VCaP (cell line): ENCODE measurements around the gene NGF.
A peak's percentile ranks its signal among the peaks of the same experiment; 100 is the strongest.

Experiments used
- H3K27ac ChIP-seq: fragments of 450-650 bp; 2 replicates; pipeline ENCODE4 v1.5.1; 2017
- CTCF ChIP-seq: fragments of 450-650 bp; conservative IDR thresholded peaks from 2 replicates; pipeline ENCODE4 v1.5.1; 2017; ENCODE audit warnings: mild to moderate bottlenecking, moderate library complexity

NGF gene

DNA sequence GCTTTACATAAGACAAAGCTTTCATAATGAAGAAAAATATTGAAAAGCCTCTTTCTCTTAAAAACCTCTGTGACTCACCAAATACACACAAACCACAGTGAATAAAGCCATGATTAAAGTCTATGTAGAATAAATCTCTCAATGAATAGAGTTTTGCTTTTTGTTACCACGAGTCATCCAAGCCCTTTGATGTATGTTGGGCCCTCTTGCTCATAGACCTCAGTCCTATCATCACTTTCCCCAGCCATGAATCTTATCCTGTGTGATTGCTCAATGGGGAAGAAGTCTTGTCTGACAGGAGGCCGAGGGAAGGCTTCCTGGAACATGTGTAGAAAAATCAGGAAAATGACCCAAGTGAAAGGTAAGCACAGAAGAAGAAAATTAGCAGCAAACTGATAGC is 60.8 kb downstream of the NGF start:
- TF ChIP-seq CTCF: no peak
- H3K27ac ChIP-seq: peak overlapping the region; percentile 28; the same call in 1 of the 2 replicates

GRCh38 chr1:115275216-115275615 is 62.8 kb downstream of the NGF start:
- no peak overlapping the region for H3K27ac ChIP-seq
- TF ChIP-seq CTCF: peak; percentile 61

GRCh38 chr1:115274467-115274866 is 63.6 kb downstream of the NGF start:
- H3K27ac ChIP-seq: no peak overlapping the region
- TF ChIP-seq CTCF: no peak

DNA sequence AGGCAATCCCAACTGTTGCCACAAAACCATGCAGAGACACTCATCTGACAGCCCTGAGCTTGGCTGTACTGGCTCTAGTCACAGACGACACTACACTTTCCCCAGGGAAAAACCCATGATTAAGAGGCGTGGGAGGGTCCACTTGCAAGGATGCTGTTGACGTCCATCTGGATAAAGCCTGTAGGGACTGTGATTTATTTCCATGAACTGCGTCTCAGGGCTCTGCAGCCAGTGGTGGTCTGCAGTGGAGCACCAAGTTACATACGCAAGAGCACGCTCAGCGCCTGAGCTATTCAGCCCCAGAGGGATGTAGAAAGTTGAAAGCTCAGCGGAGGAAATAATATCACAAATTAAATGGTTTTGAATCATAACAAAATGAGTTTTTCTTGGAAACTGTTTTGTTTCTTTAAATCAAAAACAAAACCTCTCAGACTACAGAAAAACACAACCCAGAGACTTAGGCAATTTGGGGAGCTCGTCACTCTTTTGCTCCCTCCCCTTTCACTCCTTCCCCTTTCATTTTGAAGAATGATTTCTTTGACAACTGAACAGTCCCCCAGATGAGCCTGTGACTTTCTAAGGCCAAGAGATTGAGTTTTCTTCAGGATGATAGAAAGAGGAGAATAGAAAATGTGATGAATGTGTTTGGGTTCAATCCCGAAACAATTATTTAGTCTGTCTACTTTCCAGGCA is 71.2 kb downstream of the NGF start:
- no peak overlapping the region for H3K27ac ChIP-seq
- TF ChIP-seq CTCF: no peak

DNA sequence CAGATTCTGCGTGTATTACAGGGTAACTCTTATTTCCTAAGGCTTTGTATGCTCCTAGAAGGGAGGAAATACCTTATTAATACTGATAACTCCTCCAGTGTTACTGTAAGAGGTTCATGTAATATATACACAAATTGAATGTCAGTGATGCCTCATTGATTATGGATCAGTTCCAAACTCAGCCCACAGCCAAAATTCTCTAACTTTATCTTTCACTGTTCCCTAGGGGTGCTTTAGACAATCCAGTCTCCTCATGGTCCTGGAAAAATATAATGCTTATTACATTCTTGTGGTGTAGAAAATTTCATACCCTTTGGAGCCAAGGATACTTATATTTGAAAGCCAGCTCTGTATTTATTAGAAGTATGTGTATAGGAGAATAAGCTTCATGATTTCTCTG is 73.0 kb downstream of the NGF start:
- no peak for TF ChIP-seq CTCF
- no peak overlapping the region for H3K27ac ChIP-seq

- no peak for TF ChIP-seq CTCF
- no peak overlapping the region for H3K27ac ChIP-seq
Measured at GRCh38 chr1:115262886-115263285, 75.2 kb downstream of the NGF start.

DNA sequence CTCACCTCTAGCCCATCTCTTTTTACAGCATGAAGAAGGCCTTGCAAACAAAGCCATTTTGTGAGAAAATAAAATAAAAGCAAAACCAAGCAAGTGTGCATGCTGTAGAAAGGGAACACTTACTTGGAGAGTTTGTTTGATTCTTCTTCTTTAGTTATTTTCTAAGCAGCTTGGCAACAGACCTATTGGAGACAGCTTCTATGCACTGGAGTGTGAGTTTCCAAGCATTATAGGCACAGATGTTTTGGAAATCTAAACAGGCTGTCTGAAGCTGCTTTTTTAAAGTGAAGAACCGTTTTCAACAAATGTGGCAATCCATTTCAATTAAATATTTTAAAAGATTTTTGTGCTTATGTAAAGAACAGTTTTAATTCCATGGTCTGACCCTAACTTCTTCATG is 76.6 kb downstream of the NGF start:
- no peak for TF ChIP-seq CTCF
- no peak overlapping the region for H3K27ac ChIP-seq
